GM12878 (cell line): ENCODE data around the gene ANKRD34A. TPM values are rescaled to one million over a fixed set of nuclear protein-coding genes. Genes with fewer than 3 reads are reported as not detected.
A peak's percentile ranks its signal among the peaks of the same experiment; 100 is the strongest.

ENCODE experiments used
- ATF2 ChIP-seq: IDR thresholded peaks from 2 replicates; pipeline ENCODE4 v1.6.1; 2012; ENCODE audit warnings: low read length, inconsistent platforms
- CBFB ChIP-seq: IDR thresholded peaks from 2 replicates; pipeline ENCODE4 v1.6.1; 2016; ENCODE audit warnings: antibody characterized with exemption, low read depth
- CHD4 ChIP-seq: fragments of 200-600 bp; sonication (generic); IDR thresholded peaks from 2 replicates; pipeline ENCODE4 v1.6.1; 2016; ENCODE audit warnings: mild to moderate bottlenecking
- CTCF ChIP-seq, 3 experiments: IDR thresholded peaks in 2 of 3; conservative IDR thresholded peaks in 1 of 3; 2 replicates each; pipeline ENCODE4 v1.5.1; 2011; ENCODE audit warnings: low read depth in 3 of 3, low read length in 3 of 3, mild to moderate bottlenecking in 3 of 3, control low read depth in 2 of 3, moderate library complexity in 2 of 3, inconsistent platforms in 1 of 3, mixed read lengths in 1 of 3; ENCODE audit not compliant: control insufficient read depth in 2 of 3, insufficient read depth in 1 of 3; ENCODE audit errors: extremely low read depth in 1 of 3
- DPF2 ChIP-seq: fragments of 450-650 bp; IDR thresholded peaks from 2 replicates; pipeline ENCODE4 v1.6.1; 2017; ENCODE audit warnings: mild to moderate bottlenecking
- HDAC2 ChIP-seq: fragments of 200-600 bp; sonication (generic); IDR thresholded peaks from 2 replicates; pipeline ENCODE4 v1.6.1; 2017
- MXI1 ChIP-seq: fragments of 150-350 bp; IDR thresholded peaks from 2 replicates; pipeline ENCODE4 v1.6.1; 2011; ENCODE audit warnings: low read depth, mild to moderate bottlenecking, inconsistent platforms, low read length, improper control_type of control experiment
- NFXL1 ChIP-seq: fragments of 450-650 bp; IDR thresholded peaks from 2 replicates; pipeline ENCODE4 v1.6.1; 2017; ENCODE audit warnings: antibody characterized with exemption, mild to moderate bottlenecking, borderline replicate concordance
- PAX5 ChIP-seq: IDR thresholded peaks from 2 replicates; pipeline ENCODE4 v1.6.1; 2011; ENCODE audit warnings: low read depth, low read length, borderline replicate concordance
- SREBF1 ChIP-seq: IDR thresholded peaks from 2 replicates; pipeline ENCODE4 v1.6.1; 2012; ENCODE audit warnings: mild to moderate bottlenecking, low read length
- TCF7 ChIP-seq: IDR thresholded peaks from 2 replicates; pipeline ENCODE4 v1.6.1; 2014; ENCODE audit warnings: antibody characterized with exemption, borderline replicate concordance
- ZBTB40 ChIP-seq: fragments of 450-650 bp; IDR thresholded peaks from 2 replicates; pipeline ENCODE4 v1.6.1; 2016; ENCODE audit warnings: mild to moderate bottlenecking, moderate library complexity, borderline replicate concordance
- ZNF207 ChIP-seq: fragments of 450-650 bp; IDR thresholded peaks from 2 replicates; pipeline ENCODE4 v1.6.1; 2014; ENCODE audit warnings: antibody characterized with exemption, mild to moderate bottlenecking, borderline replicate concordance
- polyA plus RNA-seq, 11 experiments: library from polyadenylated mRNA; depleted of rRNA in 4 of 11; unstranded in 6 of 11; stranded (reverse) in 5 of 11; fragments of >200 nt; fragmentation: Nextera tagmentation in 4 of 11; fragmentation: Illumina TruSeq in 1 of 11; extraction: Ambion mirVana in 4 of 11; extraction: Trizol in 1 of 11; gene quantifications; 1 replicate in 1 of 11; 2 replicates in 10 of 11; pipeline versions ENCODE4 v1.2.1 to v1.2.3, GENCODE V29; 2011 to 2016; ENCODE audit warnings: inconsistent platforms in 2 of 11, missing spikeins in 2 of 11, low read depth in 1 of 11
- total RNA-seq, 4 experiments: library from RNA; depleted of rRNA in 3 of 4; stranded (reverse); fragments of >200 nt in 3 of 4; fragmentation: Illumina TruSeq in 1 of 4; extraction: Trizol in 1 of 4; gene quantifications; 2 replicates each; pipeline versions ENCODE4 v1.2.1 to v1.2.3, GENCODE V29; 2013 to 2021
- TF ChIP-seq, protein P1 (sequence below): fragments of 450-650 bp; formaldehyde crosslinking; IDR thresholded peaks from 2 replicates; pipeline ENCODE4 v1.4.0; 2022; ENCODE audit warnings: mild to moderate bottlenecking, moderate library complexity
- TF ChIP-seq, protein P2 (sequence below): IDR thresholded peaks from 2 replicates; pipeline ENCODE4 v1.6.1; 2011; ENCODE audit warnings: low read depth, low read length, improper control_type of control experiment, borderline replicate concordance

Gene ANKRD34A
- total and polyA plus RNA-seq, 10 of the 15 experiments (the other 5 are each of a cell fraction or from before 2014, with no cell fraction given), result 0.40 to 3.5 (median 1.6) TPM

GRCh38 chr1:145979746-145980456 is 15.5 kb upstream of the ANKRD34A start (continued):
- TF ChIP-seq, protein P1, sequence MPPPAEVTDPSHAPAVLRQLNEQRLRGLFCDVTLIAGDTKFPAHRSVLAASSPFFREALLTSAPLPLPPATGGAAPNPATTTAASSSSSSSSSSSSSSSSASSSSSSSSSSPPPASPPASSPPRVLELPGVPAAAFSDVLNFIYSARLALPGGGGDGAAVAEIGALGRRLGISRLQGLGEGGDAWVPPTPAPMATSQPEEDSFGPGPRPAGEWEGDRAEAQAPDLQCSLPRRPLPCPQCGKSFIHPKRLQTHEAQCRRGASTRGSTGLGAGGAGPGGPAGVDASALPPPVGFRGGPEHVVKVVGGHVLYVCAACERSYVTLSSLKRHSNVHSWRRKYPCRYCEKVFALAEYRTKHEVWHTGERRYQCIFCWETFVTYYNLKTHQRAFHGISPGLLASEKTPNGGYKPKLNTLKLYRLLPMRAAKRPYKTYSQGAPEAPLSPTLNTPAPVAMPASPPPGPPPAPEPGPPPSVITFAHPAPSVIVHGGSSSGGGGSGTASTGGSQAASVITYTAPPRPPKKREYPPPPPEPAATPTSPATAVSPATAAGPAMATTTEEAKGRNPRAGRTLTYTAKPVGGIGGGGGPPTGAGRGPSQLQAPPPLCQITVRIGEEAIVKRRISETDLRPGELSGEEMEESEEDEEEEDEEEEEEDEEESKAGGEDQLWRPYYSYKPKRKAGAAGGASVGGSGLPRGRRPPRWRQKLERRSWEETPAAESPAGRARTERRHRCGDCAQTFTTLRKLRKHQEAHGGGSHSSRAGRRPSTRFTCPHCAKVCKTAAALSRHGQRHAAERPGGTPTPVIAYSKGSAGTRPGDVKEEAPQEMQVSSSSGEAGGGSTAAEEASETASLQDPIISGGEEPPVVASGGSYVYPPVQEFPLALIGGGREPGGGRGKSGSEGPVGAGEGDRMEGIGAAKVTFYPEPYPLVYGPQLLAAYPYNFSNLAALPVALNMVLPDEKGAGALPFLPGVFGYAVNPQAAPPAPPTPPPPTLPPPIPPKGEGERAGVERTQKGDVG (CRISPR knock-in tag), result no peak
- TF ChIP-seq, protein P2, sequence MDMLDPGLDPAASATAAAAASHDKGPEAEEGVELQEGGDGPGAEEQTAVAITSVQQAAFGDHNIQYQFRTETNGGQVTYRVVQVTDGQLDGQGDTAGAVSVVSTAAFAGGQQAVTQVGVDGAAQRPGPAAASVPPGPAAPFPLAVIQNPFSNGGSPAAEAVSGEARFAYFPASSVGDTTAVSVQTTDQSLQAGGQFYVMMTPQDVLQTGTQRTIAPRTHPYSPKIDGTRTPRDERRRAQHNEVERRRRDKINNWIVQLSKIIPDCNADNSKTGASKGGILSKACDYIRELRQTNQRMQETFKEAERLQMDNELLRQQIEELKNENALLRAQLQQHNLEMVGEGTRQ, result no peak
- TF ChIP-seq ZNF207, result no peak
- no peak for TF ChIP-seq DPF2
- no peak for TF ChIP-seq TCF7
- TF ChIP-seq CBFB, result peak; percentile 15; the same call in 1 of the 2 replicates
- TF ChIP-seq MXI1, result no peak
- no peak for TF ChIP-seq CTCF (IDR thresholded peaks at IDR 0.05 in 2 of 3, conservative IDR thresholded peaks at IDR 0.05 in 1 of 3; ENCODE audit: control insufficient read depth in 2 of 3, extremely low read depth in 1 of 3, insufficient read depth in 1 of 3, low read depth in 3 of 3, low read length in 3 of 3)
- no peak for TF ChIP-seq PAX5
- TF ChIP-seq ZBTB40, result no peak
- TF ChIP-seq SREBF1, result no peak
- TF ChIP-seq ATF2, result no peak
- no peak for TF ChIP-seq CHD4
- TF ChIP-seq NFXL1, result no peak
- TF ChIP-seq HDAC2, result no peak
